Loucy (cell line): ENCODE results near the gene DNAAF8.

Experiments
- EZH2phosphoT487 ChIP-seq: fragments of 200-600 bp; IDR thresholded peaks from 2 replicates; pipeline ENCODE4 v1.6.1; 2018; ENCODE audit warnings: antibody characterized with exemption, mild to moderate bottlenecking, moderate library complexity, borderline replicate concordance
- TF ChIP-seq, protein P1 (sequence below): fragments of 200-600 bp; sonication (generic); conservative IDR thresholded peaks from 2 replicates; pipeline ENCODE4 v1.5.1; 2014; ENCODE audit warnings: mild to moderate bottlenecking, antibody characterized with exemption, low read length

DNA sequence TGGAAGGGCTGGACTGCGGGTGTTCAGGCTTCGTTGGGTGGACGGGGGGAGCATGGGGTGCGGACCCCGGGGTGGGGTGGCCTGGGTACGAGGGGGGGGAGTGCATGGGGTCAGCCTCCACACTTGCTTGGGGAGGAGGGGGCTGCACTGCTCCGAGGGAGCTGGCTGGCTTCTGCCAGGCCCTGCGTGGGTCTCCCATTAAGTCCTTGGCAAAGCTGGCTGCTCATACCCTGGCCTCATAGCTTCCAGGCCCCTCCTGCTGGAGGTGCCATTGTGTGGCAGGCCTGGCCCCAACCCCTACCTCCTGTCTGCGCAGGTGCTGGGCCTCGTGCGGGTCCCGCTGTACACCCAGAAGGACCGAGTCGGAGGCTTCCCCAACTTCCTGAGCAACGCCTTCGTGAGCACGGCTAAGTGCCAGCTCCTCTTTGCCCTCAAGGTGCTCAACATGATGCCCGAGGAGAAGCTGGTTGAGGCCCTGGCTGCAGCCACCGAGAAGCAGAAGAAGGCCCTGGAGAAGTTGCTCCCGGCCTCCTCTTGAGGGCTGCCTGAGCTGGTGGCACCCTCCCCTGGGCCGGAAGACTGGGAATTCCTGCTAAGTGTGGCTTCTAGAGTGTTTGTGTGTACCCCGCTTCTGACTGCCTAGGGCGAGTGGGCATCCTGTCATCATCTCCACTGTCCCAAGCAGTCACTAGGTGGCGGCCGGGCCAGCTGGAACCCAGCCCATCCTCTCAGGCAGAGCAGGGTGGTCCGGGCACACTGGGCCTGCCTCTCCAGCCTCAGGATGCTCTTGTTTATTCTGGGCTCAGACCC is 39.5 kb upstream of the DNAAF8 start:
- TF ChIP-seq, protein P1, sequence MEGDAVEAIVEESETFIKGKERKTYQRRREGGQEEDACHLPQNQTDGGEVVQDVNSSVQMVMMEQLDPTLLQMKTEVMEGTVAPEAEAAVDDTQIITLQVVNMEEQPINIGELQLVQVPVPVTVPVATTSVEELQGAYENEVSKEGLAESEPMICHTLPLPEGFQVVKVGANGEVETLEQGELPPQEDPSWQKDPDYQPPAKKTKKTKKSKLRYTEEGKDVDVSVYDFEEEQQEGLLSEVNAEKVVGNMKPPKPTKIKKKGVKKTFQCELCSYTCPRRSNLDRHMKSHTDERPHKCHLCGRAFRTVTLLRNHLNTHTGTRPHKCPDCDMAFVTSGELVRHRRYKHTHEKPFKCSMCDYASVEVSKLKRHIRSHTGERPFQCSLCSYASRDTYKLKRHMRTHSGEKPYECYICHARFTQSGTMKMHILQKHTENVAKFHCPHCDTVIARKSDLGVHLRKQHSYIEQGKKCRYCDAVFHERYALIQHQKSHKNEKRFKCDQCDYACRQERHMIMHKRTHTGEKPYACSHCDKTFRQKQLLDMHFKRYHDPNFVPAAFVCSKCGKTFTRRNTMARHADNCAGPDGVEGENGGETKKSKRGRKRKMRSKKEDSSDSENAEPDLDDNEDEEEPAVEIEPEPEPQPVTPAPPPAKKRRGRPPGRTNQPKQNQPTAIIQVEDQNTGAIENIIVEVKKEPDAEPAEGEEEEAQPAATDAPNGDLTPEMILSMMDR, result no peak
- TF ChIP-seq EZH2phosphoT487, result no peak
